Naive thymus-derived CD4-positive, alpha-beta T cell (primary cell): ENCODE results near the gene WASF3. TPM values are rescaled to one million over a fixed set of nuclear protein-coding genes. Genes with fewer than 3 reads are reported as not detected.

Experiments used
- ATAC-seq: fragments of 150-1000 bp; cut with Tn5 transposase; 2 replicates; pipeline ENCODE4 v1.10.0; 2021; ENCODE audit warnings: mild to moderate bottlenecking, moderate library complexity
- CTCF ChIA-PET: fragments of 350-600 bp; sonication (Branson Sonifier 250); formaldehyde crosslinking; loops from one replicate; lab custom pipeline; 2021; ENCODE audit warnings: antibody characterized with exemption; lab: Charles Lee
- POLR2A ChIA-PET: fragments of 350-600 bp; sonication (Branson Sonifier 250); formaldehyde crosslinking; loops from one replicate; lab custom pipeline; 2021; ENCODE audit warnings: antibody characterized with exemption, inconsistent platforms; lab: Charles Lee
- DNase-seq, 9 donors: peaks; one replicate each; pipeline versions ENCODE4 v3.0.0 to v3.0.0-alpha.2; 2020 to 2022; ENCODE audit warnings: mixed read lengths in 1 of 9
- H3K27ac ChIP-seq: one replicate; pipeline ENCODE4 v1.7.0; 2013; ENCODE audit warnings: mild to moderate bottlenecking, low read depth, low read length, moderate library complexity
- H3K27me3 ChIP-seq, 2 donors: one replicate each; pipeline ENCODE4 v1.7.0; 2013; ENCODE audit warnings: low read length in 2 of 2, mild to moderate bottlenecking in 2 of 2, moderate library complexity in 2 of 2; ENCODE audit not compliant: control insufficient read depth in 2 of 2, insufficient read depth in 2 of 2
- H3K36me3 ChIP-seq, 3 experiments: 1 replicate in 2 of 3; 2 replicates in 1 of 3; pipeline ENCODE4 v1.7.0; 2013; ENCODE audit warnings: low read length in 3 of 3, mild to moderate bottlenecking in 3 of 3, moderate library complexity in 1 of 3; ENCODE audit not compliant: insufficient read depth in 3 of 3, control insufficient read depth in 2 of 3
- H3K4me1 ChIP-seq, 2 donors: one replicate each; pipeline ENCODE4 v1.7.0; 2013; ENCODE audit warnings: low read length in 2 of 2, mild to moderate bottlenecking in 2 of 2, moderate library complexity in 1 of 2; ENCODE audit not compliant: control insufficient read depth in 2 of 2, insufficient read depth in 2 of 2
- H3K4me3 ChIP-seq: 2 replicates; pipeline ENCODE4 v1.7.0; 2013; ENCODE audit warnings: mild to moderate bottlenecking, low read length
- H3K9me3 ChIP-seq, 3 experiments: 1 replicate in 2 of 3; 2 replicates in 1 of 3; pipeline ENCODE4 v1.7.0; 2013; ENCODE audit warnings: low read length in 3 of 3; ENCODE audit not compliant: control insufficient read depth in 2 of 3
- H3K27ac Mint-ChIP-seq, 9 donors: one replicate each; pipeline ENCODE4 v1.8.0; 2020 to 2022; ENCODE audit warnings: mixed read lengths in 9 of 9, mild to moderate bottlenecking in 8 of 9, moderate library complexity in 5 of 9, inconsistent platforms in 2 of 9
- H3K27me3 Mint-ChIP-seq, 5 donors: one replicate each; pipeline ENCODE4 v1.8.0; 2021 to 2022; ENCODE audit warnings: mixed read lengths in 5 of 5, mild to moderate bottlenecking in 1 of 5
- H3K36me3 Mint-ChIP-seq, 5 donors: one replicate each; pipeline ENCODE4 v1.8.0; 2020 to 2022; ENCODE audit warnings: mixed read lengths in 5 of 5, mild to moderate bottlenecking in 3 of 5, inconsistent platforms in 1 of 5
- H3K4me1 Mint-ChIP-seq, 7 donors: one replicate each; pipeline ENCODE4 v1.8.0; 2020 to 2022; ENCODE audit warnings: mixed read lengths in 7 of 7, mild to moderate bottlenecking in 3 of 7, inconsistent platforms in 1 of 7
- H3K4me3 Mint-ChIP-seq, 10 donors: one replicate each; pipeline ENCODE4 v1.8.0; 2020 to 2022; ENCODE audit warnings: mild to moderate bottlenecking in 10 of 10, mixed read lengths in 10 of 10, moderate library complexity in 6 of 10, inconsistent platforms in 2 of 10
- H3K9me3 Mint-ChIP-seq, 11 donors: one replicate each; pipeline ENCODE4 v1.8.0; 2020 to 2022; ENCODE audit warnings: mixed read lengths in 11 of 11, mild to moderate bottlenecking in 4 of 11, inconsistent platforms in 1 of 11, moderate library complexity in 1 of 11
- intact Hi-C, 2 donors: fragments of 100-400 bp; cut with micrococcal nuclease; formaldehyde crosslinking; loops; one replicate each; pipeline ENCODE4 v1.15.1; 2023
- polyA plus RNA-seq, 2 donors: library from polyadenylated mRNA; unstranded; fragments of 300-500 nt; fragmentation: Illumina TruSeq; gene quantifications; one replicate each; pipeline ENCODE4 v1.2.3, GENCODE V29; 2021
- total RNA-seq, 6 experiments: library from RNA in 5 of 6; stranded (reverse) in 5 of 6; gene quantifications; 1 replicate in 5 of 6; 2 replicates in 1 of 6; pipeline ENCODE4 v1.2.3 and lab custom pipeline; 2021 to 2026

The WASF3 gene
- total and polyA plus RNA-seq, 7 experiments from 2014 or later: 0.08 to 0.20 TPM; not detected in 5

- no peaks in the 10 kb centered on the region for H3K4me1 Mint-ChIP-seq
- Histone ChIP-seq H3K27ac (no peak overlapping the region), H3K9me3 (no peaks in the 10 kb centered on the region), H3K4me1 (no peaks in the 10 kb centered on the region), H3K4me3 (no peak overlapping the region), H3K36me3 (no peaks in the 10 kb centered on the region), H3K27me3 (no peaks in the 10 kb centered on the region)
- CTCF ChIA-PET: interaction anchor here (0.8 kb wide), 1 partner anchor 503 kb away, joined by 3 read pairs; no protein-coding TSS in a partner anchor
- peaks cover 0 to 31% (median 6%) of the 10 kb centered on the region in 5 donors for H3K27me3 Mint-ChIP-seq
- H3K27ac Mint-ChIP-seq: no peak overlapping the region
- intact Hi-C loops: no loop called here
- peaks cover 0 to 10% (median 0%) of the 10 kb centered on the region in 5 donors for H3K36me3 Mint-ChIP-seq
- peaks cover 0 to 35% (median 14%) of the 10 kb centered on the region in 11 donors for H3K9me3 Mint-ChIP-seq
- no peak for ATAC-seq
- POLR2A ChIA-PET: no interaction called here
- DNase-seq: no peak
- no peak overlapping the region for H3K4me3 Mint-ChIP-seq
These were observed 130.8 kb downstream of the WASF3 start for GRCh38 chr13:26688286-26688685.

- ATAC-seq: no peak
- CTCF ChIA-PET: interaction anchor here (1.7 kb wide), 1 partner anchor 10 kb away, joined by 4 read pairs; no protein-coding TSS in a partner anchor
- Histone ChIP-seq H3K27ac (no peak overlapping the region), H3K27me3 (no peaks in the 10 kb centered on the region), H3K4me3 (no peak overlapping the region), H3K4me1 (no peaks in the 10 kb centered on the region), H3K36me3 (no peaks in the 10 kb centered on the region), H3K9me3 (no peaks in the 10 kb centered on the region)
- DNase-seq: no peak
- no peak overlapping the region for H3K4me3 Mint-ChIP-seq
- peaks cover 0 to 30% (median 6%) of the 10 kb centered on the region in 5 donors for H3K27me3 Mint-ChIP-seq
- H3K4me1 Mint-ChIP-seq: no peaks in the 10 kb centered on the region
- intact Hi-C loops: no loop called here
- no peak overlapping the region for H3K27ac Mint-ChIP-seq
- peaks cover 0 to 10% (median 0%) of the 10 kb centered on the region in 5 donors for H3K36me3 Mint-ChIP-seq
- H3K9me3 Mint-ChIP-seq: peaks cover 0 to 35% (median 14%) of the 10 kb centered on the region in 11 donors
- POLR2A ChIA-PET: no interaction called here
These were observed 131.5 kb downstream of the WASF3 start for GRCh38 chr13:26688980-26689379.

GRCh38 chr13:26693749-26694463 lies 136.4 kb downstream of the WASF3 start:
- Histone ChIP-seq H3K4me3 (no peak overlapping the region), H3K9me3 (no peaks in the 10 kb centered on the region), H3K27me3 (no peaks in the 10 kb centered on the region), H3K4me1 (no peaks in the 10 kb centered on the region), H3K27ac (no peak overlapping the region), H3K36me3 (no peaks in the 10 kb centered on the region)
- peaks cover 0 to 7% (median 5%) of the 10 kb centered on the region in 7 donors for H3K4me1 Mint-ChIP-seq
- peaks cover 0 to 20% (median 4%) of the 10 kb centered on the region in 5 donors for H3K27me3 Mint-ChIP-seq
- POLR2A ChIA-PET: no interaction called here
- H3K9me3 Mint-ChIP-seq: peaks cover 0 to 36% (median 16%) of the 10 kb centered on the region in 11 donors
- no peak overlapping the region for H3K4me3 Mint-ChIP-seq
- peaks cover 0 to 10% (median 0%) of the 10 kb centered on the region in 5 donors for H3K36me3 Mint-ChIP-seq
- CTCF ChIA-PET: interaction anchor here (0.6 to 1.1 kb wide), 3 partner anchors 10 to 26 kb away, joined by 3 to 5 read pairs (median 3); no protein-coding TSS in a partner anchor
- no peak for DNase-seq
- no peak for ATAC-seq
- H3K27ac Mint-ChIP-seq: no peak overlapping the region
- intact Hi-C loops: no loop called here

GRCh38 chr13:26694609-26695359 lies 137.3 kb downstream of the WASF3 start:
- no peaks in the 10 kb centered on the region for H3K36me3 ChIP-seq

GRCh38 chr13:26695360-26695705 lies 137.8 kb downstream of the WASF3 start:
- Histone ChIP-seq H3K27me3 (no peaks in the 10 kb centered on the region), H3K36me3 (no peaks in the 10 kb centered on the region), H3K27ac (no peak overlapping the region), H3K4me1 (no peaks in the 10 kb centered on the region), H3K4me3 (no peak overlapping the region), H3K9me3 (no peaks in the 10 kb centered on the region)
- CTCF ChIA-PET: interaction anchor here (2.2 kb wide), 1 partner anchor 511 kb away, joined by 16 read pairs; no protein-coding TSS in a partner anchor
- intact Hi-C loops: no loop called here
- Mint-ChIP-seq H3K4me3 (no peak overlapping the region), H3K4me1 (peaks cover 0 to 10% (median 5%) of the 10 kb centered on the region in 7 donors), H3K27me3 (peaks cover 0 to 15% (median 5%) of the 10 kb centered on the region in 5 donors), H3K9me3 (peaks cover 0 to 22% (median 10%) of the 10 kb centered on the region in 11 donors), H3K27ac (no peak overlapping the region), H3K36me3 (peaks cover 0 to 4% (median 0%) of the 10 kb centered on the region in 5 donors)
- POLR2A ChIA-PET: no interaction called here
- ATAC-seq (no peak), DNase-seq (no peak)

More at GRCh38 chr13:26694609-26695359, 137.3 kb downstream of the WASF3 start:
- Histone ChIP-seq H3K27me3 (no peaks in the 10 kb centered on the region), H3K4me3 (no peak overlapping the region), H3K27ac (no peak overlapping the region), H3K4me1 (no peaks in the 10 kb centered on the region), H3K9me3 (no peaks in the 10 kb centered on the region)
- CTCF ChIA-PET: interaction anchor here (0.6 to 0.9 kb wide), 2 partner anchors 12 to 510 kb away, joined by 3 read pairs; no protein-coding TSS in a partner anchor
- peaks cover 0 to 10% (median 5%) of the 10 kb centered on the region in 7 donors for H3K4me1 Mint-ChIP-seq
- H3K27ac Mint-ChIP-seq: no peak overlapping the region
- peaks cover 0 to 28% (median 15%) of the 10 kb centered on the region in 11 donors for H3K9me3 Mint-ChIP-seq
- DNase-seq (no peak), ATAC-seq (no peak)
- H3K36me3 Mint-ChIP-seq: peaks cover 0 to 7% (median 0%) of the 10 kb centered on the region in 5 donors
- POLR2A ChIA-PET: no interaction called here
- intact Hi-C loops: no loop called here
- peaks cover 0 to 15% (median 5%) of the 10 kb centered on the region in 5 donors for H3K27me3 Mint-ChIP-seq
- no peak overlapping the region for H3K4me3 Mint-ChIP-seq

- Mint-ChIP-seq H3K4me3 (no peak overlapping the region), H3K27me3 (peaks cover 0 to 14% (median 5%) of the 10 kb centered on the region in 5 donors), H3K4me1 (peaks cover 0 to 10% (median 5%) of the 10 kb centered on the region in 7 donors), H3K36me3 (peaks cover 0 to 4% (median 0%) of the 10 kb centered on the region in 5 donors), H3K9me3 (peaks cover 0 to 18% (median 6%) of the 10 kb centered on the region in 11 donors), H3K27ac (peak overlapping the region in 1 of 9 donors; percentile 60)
- Histone ChIP-seq H3K4me1 (no peaks in the 10 kb centered on the region), H3K9me3 (no peaks in the 10 kb centered on the region), H3K27ac (no peak overlapping the region), H3K27me3 (no peaks in the 10 kb centered on the region), H3K36me3 (no peaks in the 10 kb centered on the region), H3K4me3 (no peak overlapping the region)
- intact Hi-C loops: no loop called here
- POLR2A ChIA-PET: no interaction called here
- DNase-seq (no peak), ATAC-seq (no peak)
- CTCF ChIA-PET: interaction anchor here (2.2 kb wide), 1 partner anchor 512 kb away, joined by 16 read pairs; no protein-coding TSS in a partner anchor
These were observed 138.4 kb downstream of the WASF3 start for GRCh38 chr13:26695891-26696311.
